HepG2 (cell line): ENCODE results near the gene LEF1. TPM values are rescaled to one million over a fixed set of nuclear protein-coding genes. Genes with fewer than 3 reads are reported as not detected.

ENCODE experiments used
- ATAC-seq: fragments of 200-7000 bp; cut with Tn5 transposase; 3 replicates; pipeline ENCODE4 v1.9.1; 2020; ENCODE audit warnings: mild to moderate bottlenecking, moderate library complexity
- BruUV-seq: library from RNA; stranded (reverse); fragments of 400-500 nt; replicated peaks from 2 replicates; lab custom pipeline; 2021; lab: Mats Ljungman, UMichigan
- CTCF ChIA-PET: fragments of 300-600 bp; formaldehyde crosslinking; extraction: SDS; loops from one replicate; lab custom pipeline; 2021; ENCODE audit warnings: low total read pairs, inconsistent platforms, low intra/inter-chr PET ratio; lab: Yijun Ruan, JAX
- POLR2A ChIA-PET: fragments of 350-600 bp; sonication (Branson Sonifier 250); formaldehyde crosslinking; loops from one replicate; lab custom pipeline; 2020; ENCODE audit warnings: antibody characterized with exemption, inconsistent platforms; lab: Yijun Ruan, JAX
- DNase-seq: peaks from one replicate; pipeline ENCODE4 v3.0.0-alpha.2; 2015; ENCODE audit warnings: low spot score
- FAIRE-seq: peaks from 3 replicates; lab custom pipeline; 2011; peaks lifted over from hg19 to GRCh38; lab: Jason Lieb, UNC
- H2AFZ ChIP-seq: one replicate; pipeline ENCODE4 v1.6.1; 2011; ENCODE audit warnings: low read length, inconsistent platforms
- H3K27ac ChIP-seq: fragments of 300-600 bp; 3 replicates; pipeline ENCODE4 v1.8.0; 2011; ENCODE audit warnings: mixed run types, mild to moderate bottlenecking, mixed read lengths, low read length, inconsistent platforms; ENCODE audit not compliant: insufficient read depth; ENCODE audit errors: extremely low read length
- H3K27me3 ChIP-seq, 2 experiments: fragments of 200-600 bp in 1 of 2; 2 replicates in 1 of 2; 3 replicates in 1 of 2; pipeline versions ENCODE4 v1.6.0 to v1.8.0; 2011; ENCODE audit warnings: low read length in 2 of 2, mild to moderate bottlenecking in 2 of 2, moderate library complexity in 2 of 2, inconsistent platforms in 1 of 2; ENCODE audit not compliant: insufficient read depth in 2 of 2, control insufficient read depth in 1 of 2
- H3K36me3 ChIP-seq, 2 experiments: fragments of 200-600 bp in 1 of 2; replicated peaks in 1 of 2; 2 replicates in 1 of 2; 3 replicates in 1 of 2; pipeline versions ENCODE4 v1.5.1 to v1.8.0; 2011; ENCODE audit warnings: low read length in 2 of 2, inconsistent platforms in 1 of 2; ENCODE audit not compliant: insufficient read depth in 2 of 2, control insufficient read depth in 1 of 2
- H3K4me1 ChIP-seq: 2 replicates; pipeline ENCODE4 v1.5.1; 2012; ENCODE audit warnings: low read length, inconsistent platforms; ENCODE audit not compliant: insufficient read depth
- H3K4me2 ChIP-seq: 2 replicates; pipeline ENCODE4 v1.6.0; 2011; ENCODE audit warnings: low read depth, low read length, inconsistent platforms
- H3K4me3 ChIP-seq, 3 experiments: fragments of 200-600 bp in 1 of 3; sonication (generic), shearing (Covaris generic) in 1 of 3; replicated peaks in 1 of 3; 2 replicates each; pipeline ENCODE4 v1.5.1; 2011 to 2016; ENCODE audit warnings: low read length in 3 of 3, inconsistent platforms in 2 of 3, low read depth in 2 of 3, mild to moderate bottlenecking in 2 of 3, control low read depth in 1 of 3, mixed read lengths in 1 of 3; ENCODE audit not compliant: insufficient read depth in 1 of 3
- H3K79me2 ChIP-seq: one replicate; pipeline ENCODE4 v1.6.1; 2011; ENCODE audit warnings: low read length, inconsistent platforms; ENCODE audit not compliant: insufficient read depth
- H3K9ac ChIP-seq: 2 replicates; pipeline ENCODE4 v1.6.0; 2011; ENCODE audit warnings: mild to moderate bottlenecking, low read depth, low read length, inconsistent platforms; ENCODE audit not compliant: insufficient read depth
- H3K9me3 ChIP-seq: 2 replicates; pipeline ENCODE4 v1.5.1; 2012; ENCODE audit warnings: mild to moderate bottlenecking, low read length
- H4K20me1 ChIP-seq: 2 replicates; pipeline ENCODE4 v1.6.0; 2011; ENCODE audit warnings: inconsistent platforms, mild to moderate bottlenecking, low read length, moderate library complexity; ENCODE audit not compliant: insufficient read depth
- AKAP8 ChIP-seq: sonication (generic); formaldehyde crosslinking; IDR thresholded peaks from 2 replicates; pipeline ENCODE4 v1.5.1; 2020; ENCODE audit warnings: mild to moderate bottlenecking, missing genetic modification reagents
- EZH2 ChIP-seq: conservative IDR thresholded peaks from 2 replicates; pipeline ENCODE4 v1.6.1; 2012; ENCODE audit warnings: mild to moderate bottlenecking, low read depth, low read length, moderate library complexity
- FLYWCH1 ChIP-seq: sonication (generic); formaldehyde crosslinking; IDR thresholded peaks from 2 replicates; pipeline ENCODE4 v1.8.1; 2023; ENCODE audit warnings: mild to moderate bottlenecking, missing genetic modification reagents
- MXI1 ChIP-seq: IDR thresholded peaks from 3 replicates; pipeline ENCODE4 v1.6.1; 2012; ENCODE audit warnings: low read depth, low read length, inconsistent platforms, borderline replicate concordance
- NFE2L1 ChIP-seq: sonication (generic); formaldehyde crosslinking; IDR thresholded peaks from 2 replicates; pipeline ENCODE4 v1.4.0; 2020; ENCODE audit warnings: missing genetic modification reagents, mild to moderate bottlenecking, borderline replicate concordance
- SMARCE1 ChIP-seq: fragments of 450-650 bp; IDR thresholded peaks from 2 replicates; pipeline ENCODE4 v1.6.1; 2017; ENCODE audit warnings: borderline replicate concordance
- THYN1 ChIP-seq: sonication (generic); formaldehyde crosslinking; IDR thresholded peaks from 2 replicates; pipeline ENCODE4 v1.8.1; 2023; ENCODE audit warnings: low read depth, mild to moderate bottlenecking, moderate library complexity, missing genetic modification reagents, borderline replicate concordance
- YEATS2 ChIP-seq: sonication (generic); formaldehyde crosslinking; IDR thresholded peaks from 2 replicates; pipeline ENCODE4 v1.4.0; 2020; ENCODE audit warnings: missing genetic modification reagents, borderline replicate concordance
- ZFP62 ChIP-seq: sonication (generic); formaldehyde crosslinking; IDR thresholded peaks from 2 replicates; pipeline ENCODE4 v1.4.0; 2020; ENCODE audit warnings: missing genetic modification reagents
- ZNF3 ChIP-seq: IDR thresholded peaks from 2 replicates; pipeline ENCODE4 v1.7.0; 2017; ENCODE audit warnings: inconsistent platforms
- ZNF660 ChIP-seq: sonication (generic); formaldehyde crosslinking; IDR thresholded peaks from 2 replicates; pipeline ENCODE4 v1.5.1; 2020; ENCODE audit warnings: mild to moderate bottlenecking, low read depth, missing genetic modification reagents, borderline replicate concordance
- ZNF788 ChIP-seq: sonication (generic); formaldehyde crosslinking; IDR thresholded peaks from 2 replicates; pipeline ENCODE4 v1.5.0; 2020; ENCODE audit warnings: mild to moderate bottlenecking, missing genetic modification reagents, borderline replicate concordance
- WGBS: methylation state at CpG from one replicate; pipeline ENCODE4 v1.1.6; 2017; ENCODE audit warnings: low lambda C conversion rate; 5-methylcytosine and 5-hydroxymethylcytosine counted together
- in situ Hi-C: cut with HindIII; loops from 2 replicates; pipeline ENCODE4 v1.10.0; 2017; ENCODE audit warnings: low pct_unique_long_range_greater_than_20kb; ENCODE audit not compliant: extremely low pct_ligation_motif_present
- intact Hi-C: fragments of 100-400 bp; cut with micrococcal nuclease; formaldehyde crosslinking; loops from one replicate; pipeline ENCODE4 v1.10.0; 2022; ENCODE audit not compliant: unreplicated experiment
- polyA plus RNA-seq, 8 experiments: library from polyadenylated mRNA; depleted of rRNA in 3 of 8; stranded (reverse) in 7 of 8; unstranded in 1 of 8; fragments of >200 nt; fragmentation: Illumina TruSeq in 4 of 8; extraction: Trizol in 4 of 8; gene quantifications; 2 replicates each; pipeline versions ENCODE4 v1.2.1 to v1.2.3, GENCODE V29; 2011 to 2016; ENCODE audit warnings: low read depth in 4 of 8, missing spikeins in 1 of 8, mixed read lengths in 1 of 8; ENCODE audit not compliant: insufficient read depth in 1 of 8
- total RNA-seq, 5 experiments: library from RNA; depleted of rRNA; stranded (reverse); fragments of >200 nt; fragmentation: Illumina TruSeq; extraction: Trizol; gene quantifications; 2 replicates each; pipeline ENCODE4 v1.2.3, GENCODE V29; 2016; ENCODE audit warnings: low read depth in 1 of 5
- TF ChIP-seq, protein P1 (sequence below): sonication (generic); formaldehyde crosslinking; IDR thresholded peaks from 2 replicates; pipeline ENCODE4 v1.9.0; 2021; ENCODE audit warnings: mild to moderate bottlenecking, missing genetic modification reagents
- TF ChIP-seq, protein P2 (sequence below): sonication (generic); formaldehyde crosslinking; IDR thresholded peaks from 2 replicates; pipeline ENCODE4 v1.5.0; 2020; ENCODE audit warnings: missing genetic modification reagents

Gene LEF1
- total and polyA plus RNA-seq, 2 of the 13 experiments (the other 11 are each of a cell fraction or from before 2014, with no cell fraction given): 0.22 to 0.29 TPM

DNA sequence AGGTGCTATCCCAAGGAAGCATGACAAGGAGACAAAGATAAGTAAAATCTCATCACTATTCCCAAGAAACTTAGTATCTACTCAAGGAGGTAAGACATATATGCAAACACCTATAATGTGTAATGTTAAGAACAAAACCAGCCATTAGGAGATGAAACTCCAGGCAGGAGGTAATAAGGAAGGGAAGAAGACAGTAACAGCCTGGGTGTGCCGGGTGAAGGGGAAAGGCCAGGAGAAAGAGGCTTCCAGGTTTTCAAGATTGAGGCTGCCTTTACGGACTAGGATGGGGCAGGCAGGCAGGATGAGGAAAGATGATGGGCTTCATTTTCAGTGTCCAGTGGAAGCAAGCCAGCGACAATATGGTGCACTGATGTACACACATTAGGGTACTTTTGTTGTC lies 62.5 kb downstream of the LEF1 start (continued):
- no peak for TF ChIP-seq NFE2L1
- no peak for TF ChIP-seq FLYWCH1 (CRISPR knock-in tag)
- no peak for TF ChIP-seq AKAP8 (CRISPR knock-in tag)
- no peak for TF ChIP-seq ZNF3
- no peak for TF ChIP-seq ZNF660
- no peak for TF ChIP-seq ZFP62 (CRISPR knock-in tag)
- TF ChIP-seq YEATS2: no peak

DNA sequence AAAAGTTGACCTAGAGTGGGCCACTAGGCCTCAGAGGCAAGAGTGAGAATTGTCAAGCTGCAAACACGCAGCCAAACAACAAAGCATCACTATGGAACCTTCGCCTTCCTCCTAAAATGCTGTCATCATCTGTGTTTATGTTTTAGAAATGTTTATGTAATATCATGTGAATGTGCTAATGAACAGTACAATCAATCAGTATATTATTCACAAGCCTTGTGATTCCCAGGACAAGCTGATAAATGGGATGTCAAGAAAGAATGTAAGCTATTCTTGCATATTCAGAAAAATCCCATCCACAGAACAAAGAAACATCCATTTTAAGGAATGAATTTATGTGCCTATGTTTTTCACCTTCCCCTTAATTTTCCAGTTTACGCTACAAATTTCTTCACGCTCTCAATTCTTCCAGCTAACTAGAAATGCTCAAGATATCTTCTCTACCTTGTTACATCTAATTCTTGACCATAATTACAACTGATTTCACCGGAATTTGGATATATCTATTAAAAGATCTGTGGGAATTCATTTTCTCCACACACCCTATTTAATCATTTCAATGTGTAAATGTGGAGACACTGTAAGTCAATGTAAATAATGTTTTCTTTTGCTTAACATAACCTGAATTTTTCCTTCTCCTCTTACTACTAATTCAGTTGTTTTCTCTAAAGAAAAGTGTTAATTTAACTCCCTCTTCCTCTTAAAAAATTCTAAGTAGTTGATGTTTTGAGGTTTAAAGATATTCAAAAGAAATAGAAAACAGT lies 65.5 kb downstream of the LEF1 start:
- BruUV-seq: no TSS peak
- Histone ChIP-seq H2AFZ (no peak overlapping the region), H3K36me3 (no peaks in the 10 kb centered on the region), H4K20me1 (no peaks in the 10 kb centered on the region), H3K27me3 (no peaks in the 10 kb centered on the region), H3K9me3 (no peaks in the 10 kb centered on the region), H3K79me2 (no peaks in the 10 kb centered on the region), H3K27ac (no peak overlapping the region), H3K4me1 (peaks cover 1% of the 10 kb centered on the region), H3K4me3 (no peak overlapping the region), H3K9ac (no peak overlapping the region), H3K4me2 (no peak overlapping the region)
- DNase-seq (no peak), FAIRE-seq (no peak), ATAC-seq (no peak)
- 41% methylated on average over 5 of the region's 5 CpGs for WGBS
- POLR2A ChIA-PET: no interaction called here
- in situ Hi-C loops (no loop called here), intact Hi-C loops (no loop called here)
- CTCF ChIA-PET: no interaction called here
- no peak for TF ChIP-seq ZNF788 (CRISPR knock-in tag)
- TF ChIP-seq, protein P1, sequence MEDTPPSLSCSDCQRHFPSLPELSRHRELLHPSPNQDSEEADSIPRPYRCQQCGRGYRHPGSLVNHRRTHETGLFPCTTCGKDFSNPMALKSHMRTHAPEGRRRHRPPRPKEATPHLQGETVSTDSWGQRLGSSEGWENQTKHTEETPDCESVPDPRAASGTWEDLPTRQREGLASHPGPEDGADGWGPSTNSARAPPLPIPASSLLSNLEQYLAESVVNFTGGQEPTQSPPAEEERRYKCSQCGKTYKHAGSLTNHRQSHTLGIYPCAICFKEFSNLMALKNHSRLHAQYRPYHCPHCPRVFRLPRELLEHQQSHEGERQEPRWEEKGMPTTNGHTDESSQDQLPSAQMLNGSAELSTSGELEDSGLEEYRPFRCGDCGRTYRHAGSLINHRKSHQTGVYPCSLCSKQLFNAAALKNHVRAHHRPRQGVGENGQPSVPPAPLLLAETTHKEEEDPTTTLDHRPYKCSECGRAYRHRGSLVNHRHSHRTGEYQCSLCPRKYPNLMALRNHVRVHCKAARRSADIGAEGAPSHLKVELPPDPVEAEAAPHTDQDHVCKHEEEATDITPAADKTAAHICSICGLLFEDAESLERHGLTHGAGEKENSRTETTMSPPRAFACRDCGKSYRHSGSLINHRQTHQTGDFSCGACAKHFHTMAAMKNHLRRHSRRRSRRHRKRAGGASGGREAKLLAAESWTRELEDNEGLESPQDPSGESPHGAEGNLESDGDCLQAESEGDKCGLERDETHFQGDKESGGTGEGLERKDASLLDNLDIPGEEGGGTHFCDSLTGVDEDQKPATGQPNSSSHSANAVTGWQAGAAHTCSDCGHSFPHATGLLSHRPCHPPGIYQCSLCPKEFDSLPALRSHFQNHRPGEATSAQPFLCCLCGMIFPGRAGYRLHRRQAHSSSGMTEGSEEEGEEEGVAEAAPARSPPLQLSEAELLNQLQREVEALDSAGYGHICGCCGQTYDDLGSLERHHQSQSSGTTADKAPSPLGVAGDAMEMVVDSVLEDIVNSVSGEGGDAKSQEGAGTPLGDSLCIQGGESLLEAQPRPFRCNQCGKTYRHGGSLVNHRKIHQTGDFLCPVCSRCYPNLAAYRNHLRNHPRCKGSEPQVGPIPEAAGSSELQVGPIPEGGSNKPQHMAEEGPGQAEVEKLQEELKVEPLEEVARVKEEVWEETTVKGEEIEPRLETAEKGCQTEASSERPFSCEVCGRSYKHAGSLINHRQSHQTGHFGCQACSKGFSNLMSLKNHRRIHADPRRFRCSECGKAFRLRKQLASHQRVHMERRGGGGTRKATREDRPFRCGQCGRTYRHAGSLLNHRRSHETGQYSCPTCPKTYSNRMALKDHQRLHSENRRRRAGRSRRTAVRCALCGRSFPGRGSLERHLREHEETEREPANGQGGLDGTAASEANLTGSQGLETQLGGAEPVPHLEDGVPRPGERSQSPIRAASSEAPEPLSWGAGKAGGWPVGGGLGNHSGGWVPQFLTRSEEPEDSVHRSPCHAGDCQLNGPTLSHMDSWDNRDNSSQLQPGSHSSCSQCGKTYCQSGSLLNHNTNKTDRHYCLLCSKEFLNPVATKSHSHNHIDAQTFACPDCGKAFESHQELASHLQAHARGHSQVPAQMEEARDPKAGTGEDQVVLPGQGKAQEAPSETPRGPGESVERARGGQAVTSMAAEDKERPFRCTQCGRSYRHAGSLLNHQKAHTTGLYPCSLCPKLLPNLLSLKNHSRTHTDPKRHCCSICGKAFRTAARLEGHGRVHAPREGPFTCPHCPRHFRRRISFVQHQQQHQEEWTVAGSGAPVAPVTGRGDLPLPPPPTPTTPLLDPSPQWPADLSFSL (CRISPR knock-in tag): no peak
- TF ChIP-seq THYN1 (CRISPR knock-in tag): no peak
- TF ChIP-seq, protein P2, sequence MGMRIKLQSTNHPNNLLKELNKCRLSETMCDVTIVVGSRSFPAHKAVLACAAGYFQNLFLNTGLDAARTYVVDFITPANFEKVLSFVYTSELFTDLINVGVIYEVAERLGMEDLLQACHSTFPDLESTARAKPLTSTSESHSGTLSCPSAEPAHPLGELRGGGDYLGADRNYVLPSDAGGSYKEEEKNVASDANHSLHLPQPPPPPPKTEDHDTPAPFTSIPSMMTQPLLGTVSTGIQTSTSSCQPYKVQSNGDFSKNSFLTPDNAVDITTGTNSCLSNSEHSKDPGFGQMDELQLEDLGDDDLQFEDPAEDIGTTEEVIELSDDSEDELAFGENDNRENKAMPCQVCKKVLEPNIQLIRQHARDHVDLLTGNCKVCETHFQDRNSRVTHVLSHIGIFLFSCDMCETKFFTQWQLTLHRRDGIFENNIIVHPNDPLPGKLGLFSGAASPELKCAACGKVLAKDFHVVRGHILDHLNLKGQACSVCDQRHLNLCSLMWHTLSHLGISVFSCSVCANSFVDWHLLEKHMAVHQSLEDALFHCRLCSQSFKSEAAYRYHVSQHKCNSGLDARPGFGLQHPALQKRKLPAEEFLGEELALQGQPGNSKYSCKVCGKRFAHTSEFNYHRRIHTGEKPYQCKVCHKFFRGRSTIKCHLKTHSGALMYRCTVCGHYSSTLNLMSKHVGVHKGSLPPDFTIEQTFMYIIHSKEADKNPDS (CRISPR knock-in tag): no peak
- no peak for TF ChIP-seq MXI1
- TF ChIP-seq SMARCE1: no peak
- no peak for TF ChIP-seq EZH2
